GM12878 (cell line): ENCODE measurements around the gene SHC1. TPM values are rescaled to one million over a fixed set of nuclear protein-coding genes. Genes with fewer than 3 reads are reported as not detected.

Experiments
- CEBPB ChIP-seq, 2 experiments: fragments of 150-350 bp in 1 of 2; IDR thresholded peaks; 2 replicates each; pipeline ENCODE4 v1.6.1; 2012 to 2014; ENCODE audit warnings: low read depth in 2 of 2, low read length in 2 of 2, borderline replicate concordance in 1 of 2, inconsistent platforms in 1 of 2
- CHD1 ChIP-seq: IDR thresholded peaks from 2 replicates; pipeline ENCODE4 v1.6.1; 2012; ENCODE audit warnings: low read depth, low read length, improper control_type of control experiment
- CREM ChIP-seq: IDR thresholded peaks from 2 replicates; pipeline ENCODE4 v1.6.1; 2014; ENCODE audit warnings: antibody characterized with exemption, low read depth
- EGR1 ChIP-seq, 2 experiments: IDR thresholded peaks; 1 replicate in 1 of 2; 2 replicates in 1 of 2; pipeline ENCODE4 v1.6.1; 2011 to 2012; ENCODE audit warnings: low read depth in 2 of 2, low read length in 2 of 2, borderline replicate concordance in 1 of 2, mild to moderate bottlenecking in 1 of 2, moderate library complexity in 1 of 2
- GABPA ChIP-seq: IDR thresholded peaks from 2 replicates; pipeline ENCODE4 v1.6.1; 2014; ENCODE audit warnings: antibody characterized with exemption, low read depth, mild to moderate bottlenecking, inconsistent platforms
- HCFC1 ChIP-seq: fragments of 150-350 bp; IDR thresholded peaks from 2 replicates; pipeline ENCODE4 v1.6.1; 2014; ENCODE audit warnings: low read length
- HDGF ChIP-seq: fragments of 450-650 bp; IDR thresholded peaks from 2 replicates; pipeline ENCODE4 v1.6.1; 2016; ENCODE audit warnings: antibody characterized with exemption
- IRF4 ChIP-seq: IDR thresholded peaks from 2 replicates; pipeline ENCODE4 v1.6.1; 2011; ENCODE audit warnings: low read depth, low read length
- JUND ChIP-seq: IDR thresholded peaks from 2 replicates; pipeline ENCODE4 v1.6.1; 2012; ENCODE audit warnings: low read depth, mild to moderate bottlenecking, low read length, improper control_type of control experiment, moderate library complexity
- LARP7 ChIP-seq: fragments of 450-650 bp; IDR thresholded peaks from 2 replicates; pipeline ENCODE4 v1.6.1; 2017; ENCODE audit warnings: mild to moderate bottlenecking
- NR2C1 ChIP-seq: fragments of 450-650 bp; IDR thresholded peaks from 2 replicates; pipeline ENCODE4 v1.6.1; 2017; ENCODE audit warnings: antibody characterized with exemption, mild to moderate bottlenecking, moderate library complexity
- PML ChIP-seq: IDR thresholded peaks from 2 replicates; pipeline ENCODE4 v1.6.1; 2012; ENCODE audit warnings: low read length, inconsistent platforms
- POLR2AphosphoS5 ChIP-seq: IDR thresholded peaks from 2 replicates; pipeline ENCODE4 v1.6.1; 2011; ENCODE audit warnings: mild to moderate bottlenecking, low read length, inconsistent platforms
- SIN3A ChIP-seq: IDR thresholded peaks from 2 replicates; pipeline ENCODE4 v1.6.1; 2012; ENCODE audit warnings: low read depth, low read length, improper control_type of control experiment
- SMC3 ChIP-seq: IDR thresholded peaks from 2 replicates; pipeline ENCODE4 v1.6.1; 2011; ENCODE audit warnings: low read length, improper control_type of control experiment, borderline replicate concordance
- SPI1 ChIP-seq: IDR thresholded peaks from 2 replicates; pipeline ENCODE4 v1.6.1; 2011; ENCODE audit warnings: low read depth, mild to moderate bottlenecking, low read length, moderate library complexity, borderline replicate concordance; ENCODE audit not compliant: insufficient read depth
- TARDBP ChIP-seq: IDR thresholded peaks from 2 replicates; pipeline ENCODE4 v1.6.1; 2016; ENCODE audit warnings: borderline replicate concordance
- USF1 ChIP-seq: IDR thresholded peaks from 2 replicates; pipeline ENCODE4 v1.6.1; 2011; ENCODE audit warnings: borderline replicate concordance, low read depth, mild to moderate bottlenecking, moderate library complexity, mixed read lengths, low read length; ENCODE audit not compliant: insufficient read depth; ENCODE audit errors: extremely low read length
- ZBED1 ChIP-seq: IDR thresholded peaks from 2 replicates; pipeline ENCODE4 v1.6.1; 2016; ENCODE audit warnings: borderline replicate concordance
- ZNF217 ChIP-seq: fragments of 450-650 bp; IDR thresholded peaks from 2 replicates; pipeline ENCODE4 v1.6.1; 2017; ENCODE audit warnings: antibody characterized with exemption, mild to moderate bottlenecking
- ZZZ3 ChIP-seq: IDR thresholded peaks from 2 replicates; pipeline ENCODE4 v1.6.1; 2011; ENCODE audit warnings: low read depth; ENCODE audit not compliant: control insufficient read depth, insufficient read length
- polyA plus RNA-seq, 11 experiments: library from polyadenylated mRNA; depleted of rRNA in 4 of 11; unstranded in 6 of 11; stranded (reverse) in 5 of 11; fragments of >200 nt; fragmentation: Nextera tagmentation in 4 of 11; fragmentation: Illumina TruSeq in 1 of 11; extraction: Ambion mirVana in 4 of 11; extraction: Trizol in 1 of 11; gene quantifications; 1 replicate in 1 of 11; 2 replicates in 10 of 11; pipeline versions ENCODE4 v1.2.1 to v1.2.3, GENCODE V29; 2011 to 2016; ENCODE audit warnings: inconsistent platforms in 2 of 11, missing spikeins in 2 of 11, low read depth in 1 of 11
- total RNA-seq, 4 experiments: library from RNA; depleted of rRNA in 3 of 4; stranded (reverse); fragments of >200 nt in 3 of 4; fragmentation: Illumina TruSeq in 1 of 4; extraction: Trizol in 1 of 4; gene quantifications; 2 replicates each; pipeline versions ENCODE4 v1.2.1 to v1.2.3, GENCODE V29; 2013 to 2021
- TF ChIP-seq, protein P1 (sequence below): IDR thresholded peaks from 2 replicates; pipeline ENCODE4 v1.6.1; 2011; ENCODE audit warnings: mild to moderate bottlenecking, low read depth, low read length, moderate library complexity; ENCODE audit not compliant: insufficient replicate concordance
- TF ChIP-seq, protein P2 (sequence below): fragments of 450-650 bp; conservative IDR thresholded peaks from 2 replicates; pipeline ENCODE4 v1.6.1; 2017; ENCODE audit warnings: mild to moderate bottlenecking, moderate library complexity
- TF ChIP-seq, protein P3 (sequence below): fragments of 150-350 bp; IDR thresholded peaks from 2 replicates; pipeline ENCODE4 v1.6.1; 2016; ENCODE audit warnings: low read depth, low read length

Gene SHC1
- total and polyA plus RNA-seq, 10 of the 15 experiments (the other 5 are each of a cell fraction or from before 2014, with no cell fraction given): 2.6 to 49.3 (median 25.2) TPM

- peak; percentile 93 for TF ChIP-seq HCFC1
- no peak for TF ChIP-seq TARDBP
- no peak for TF ChIP-seq SPI1
- TF ChIP-seq ZBED1: no peak
- no peak for TF ChIP-seq LARP7
- TF ChIP-seq HDGF: peak; percentile 80; the same call in 1 of the 2 replicates
- TF ChIP-seq, protein P1, sequence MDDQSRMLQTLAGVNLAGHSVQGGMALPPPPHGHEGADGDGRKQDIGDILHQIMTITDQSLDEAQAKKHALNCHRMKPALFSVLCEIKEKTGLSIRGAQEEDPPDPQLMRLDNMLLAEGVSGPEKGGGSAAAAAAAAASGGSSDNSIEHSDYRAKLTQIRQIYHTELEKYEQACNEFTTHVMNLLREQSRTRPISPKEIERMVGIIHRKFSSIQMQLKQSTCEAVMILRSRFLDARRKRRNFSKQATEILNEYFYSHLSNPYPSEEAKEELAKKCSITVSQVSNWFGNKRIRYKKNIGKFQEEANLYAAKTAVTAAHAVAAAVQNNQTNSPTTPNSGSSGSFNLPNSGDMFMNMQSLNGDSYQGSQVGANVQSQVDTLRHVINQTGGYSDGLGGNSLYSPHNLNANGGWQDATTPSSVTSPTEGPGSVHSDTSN: no peak
- TF ChIP-seq NR2C1: 0 out of 2 replicates have a peak, but pooled peaks have one; percentile 28
- TF ChIP-seq CHD1: no peak
- TF ChIP-seq PML: no peak
- no peak for TF ChIP-seq ZZZ3
- TF ChIP-seq IRF4: no peak
- TF ChIP-seq, protein P2, sequence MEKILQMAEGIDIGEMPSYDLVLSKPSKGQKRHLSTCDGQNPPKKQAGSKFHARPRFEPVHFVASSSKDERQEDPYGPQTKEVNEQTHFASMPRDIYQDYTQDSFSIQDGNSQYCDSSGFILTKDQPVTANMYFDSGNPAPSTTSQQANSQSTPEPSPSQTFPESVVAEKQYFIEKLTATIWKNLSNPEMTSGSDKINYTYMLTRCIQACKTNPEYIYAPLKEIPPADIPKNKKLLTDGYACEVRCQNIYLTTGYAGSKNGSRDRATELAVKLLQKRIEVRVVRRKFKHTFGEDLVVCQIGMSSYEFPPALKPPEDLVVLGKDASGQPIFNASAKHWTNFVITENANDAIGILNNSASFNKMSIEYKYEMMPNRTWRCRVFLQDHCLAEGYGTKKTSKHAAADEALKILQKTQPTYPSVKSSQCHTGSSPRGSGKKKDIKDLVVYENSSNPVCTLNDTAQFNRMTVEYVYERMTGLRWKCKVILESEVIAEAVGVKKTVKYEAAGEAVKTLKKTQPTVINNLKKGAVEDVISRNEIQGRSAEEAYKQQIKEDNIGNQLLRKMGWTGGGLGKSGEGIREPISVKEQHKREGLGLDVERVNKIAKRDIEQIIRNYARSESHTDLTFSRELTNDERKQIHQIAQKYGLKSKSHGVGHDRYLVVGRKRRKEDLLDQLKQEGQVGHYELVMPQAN: no peak
- TF ChIP-seq ZNF217: no peak
- no peak for TF ChIP-seq POLR2AphosphoS5
- TF ChIP-seq USF1: no peak
- TF ChIP-seq GABPA: no peak
- TF ChIP-seq SMC3: no peak
- peak; percentile 84; the same call in 1 of the 2 replicates for TF ChIP-seq CREM
- TF ChIP-seq EGR1 (IDR thresholded peaks at IDR 0.05; ENCODE audit: borderline replicate concordance in 1 of 2, low read depth in 2 of 2, low read length in 2 of 2): peak in 1 of 2 experiments; percentile 28; a peak in 1 of 3 replicates
- TF ChIP-seq, protein P3, sequence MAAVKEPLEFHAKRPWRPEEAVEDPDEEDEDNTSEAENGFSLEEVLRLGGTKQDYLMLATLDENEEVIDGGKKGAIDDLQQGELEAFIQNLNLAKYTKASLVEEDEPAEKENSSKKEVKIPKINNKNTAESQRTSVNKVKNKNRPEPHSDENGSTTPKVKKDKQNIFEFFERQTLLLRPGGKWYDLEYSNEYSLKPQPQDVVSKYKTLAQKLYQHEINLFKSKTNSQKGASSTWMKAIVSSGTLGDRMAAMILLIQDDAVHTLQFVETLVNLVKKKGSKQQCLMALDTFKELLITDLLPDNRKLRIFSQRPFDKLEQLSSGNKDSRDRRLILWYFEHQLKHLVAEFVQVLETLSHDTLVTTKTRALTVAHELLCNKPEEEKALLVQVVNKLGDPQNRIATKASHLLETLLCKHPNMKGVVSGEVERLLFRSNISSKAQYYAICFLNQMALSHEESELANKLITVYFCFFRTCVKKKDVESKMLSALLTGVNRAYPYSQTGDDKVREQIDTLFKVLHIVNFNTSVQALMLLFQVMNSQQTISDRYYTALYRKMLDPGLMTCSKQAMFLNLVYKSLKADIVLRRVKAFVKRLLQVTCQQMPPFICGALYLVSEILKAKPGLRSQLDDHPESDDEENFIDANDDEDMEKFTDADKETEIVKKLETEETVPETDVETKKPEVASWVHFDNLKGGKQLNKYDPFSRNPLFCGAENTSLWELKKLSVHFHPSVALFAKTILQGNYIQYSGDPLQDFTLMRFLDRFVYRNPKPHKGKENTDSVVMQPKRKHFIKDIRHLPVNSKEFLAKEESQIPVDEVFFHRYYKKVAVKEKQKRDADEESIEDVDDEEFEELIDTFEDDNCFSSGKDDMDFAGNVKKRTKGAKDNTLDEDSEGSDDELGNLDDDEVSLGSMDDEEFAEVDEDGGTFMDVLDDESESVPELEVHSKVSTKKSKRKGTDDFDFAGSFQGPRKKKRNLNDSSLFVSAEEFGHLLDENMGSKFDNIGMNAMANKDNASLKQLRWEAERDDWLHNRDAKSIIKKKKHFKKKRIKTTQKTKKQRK: no peak
- TF ChIP-seq CEBPB (IDR thresholded peaks at IDR 0.05; ENCODE audit: borderline replicate concordance in 1 of 2, low read depth in 2 of 2, low read length in 2 of 2): no peak
- no peak for TF ChIP-seq JUND
- TF ChIP-seq SIN3A: no peak
Observed at GRCh38 chr1:155006601-155007101, 36.1 kb upstream of the SHC1 start (continued).
